HepG2 (cell line): Measurements from ENCODE around the gene NPBWR2. TPM values are rescaled to one million over a fixed set of nuclear protein-coding genes. Genes with fewer than 3 reads are reported as not detected.

Experiments
- GATA4 ChIP-seq: sonication (generic); IDR thresholded peaks from 2 replicates; pipeline ENCODE4 v1.6.1; 2016; ENCODE audit warnings: antibody characterized with exemption, low read depth, borderline replicate concordance
- JARID2 ChIP-seq: sonication (generic); formaldehyde crosslinking; IDR thresholded peaks from 2 replicates; pipeline ENCODE4 v1.8.1; 2023; ENCODE audit warnings: missing genetic modification reagents, inconsistent platforms; ENCODE audit not compliant: insufficient replicate concordance
- JDP2 ChIP-seq: sonication (generic); formaldehyde crosslinking; IDR thresholded peaks from 2 replicates; pipeline ENCODE4 v1.8.1; 2022; ENCODE audit warnings: missing genetic modification reagents, borderline replicate concordance
- LCORL ChIP-seq, 2 experiments: fragments of 450-650 bp in 1 of 2; sonication (generic) in 1 of 2; formaldehyde crosslinking in 1 of 2; IDR thresholded peaks; 2 replicates each; pipeline versions ENCODE4 v1.5.0 to v1.6.1; 2017 to 2020; ENCODE audit warnings: antibody characterized with exemption in 1 of 2, missing genetic modification reagents in 1 of 2
- MATR3 ChIP-seq: sonication (generic); formaldehyde crosslinking; IDR thresholded peaks from 2 replicates; pipeline ENCODE4 v1.4.0; 2020; ENCODE audit warnings: missing genetic modification reagents
- MXD3 ChIP-seq: IDR thresholded peaks from 2 replicates; pipeline ENCODE4 v1.6.1; 2016; ENCODE audit warnings: mild to moderate bottlenecking, missing biosample characterization, missing genetic modification reagents
- REPIN1 ChIP-seq: sonication (generic); formaldehyde crosslinking; IDR thresholded peaks from 2 replicates; pipeline ENCODE4 v1.8.0; 2022; ENCODE audit warnings: missing genetic modification reagents, low read depth, mild to moderate bottlenecking, borderline replicate concordance
- RNF2 ChIP-seq: fragments of 450-650 bp; conservative IDR thresholded peaks from 2 replicates; pipeline ENCODE4 v1.6.1; 2016; ENCODE audit warnings: low read depth
- SAFB2 ChIP-seq: sonication (generic); formaldehyde crosslinking; IDR thresholded peaks from 2 replicates; pipeline ENCODE4 v1.5.1; 2020; ENCODE audit warnings: missing genetic modification reagents, low read depth, mild to moderate bottlenecking, borderline replicate concordance
- ZBTB38 ChIP-seq: sonication (generic); formaldehyde crosslinking; IDR thresholded peaks from 2 replicates; pipeline ENCODE4 v1.5.1; 2020; ENCODE audit warnings: mild to moderate bottlenecking, missing genetic modification reagents
- ZBTB39 ChIP-seq: sonication (generic); formaldehyde crosslinking; IDR thresholded peaks from 2 replicates; pipeline ENCODE4 v1.5.0; 2020; ENCODE audit warnings: missing genetic modification reagents
- ZNF160 ChIP-seq: sonication (generic); formaldehyde crosslinking; IDR thresholded peaks from 2 replicates; pipeline ENCODE4 v1.8.0; 2022; ENCODE audit warnings: mild to moderate bottlenecking, inconsistent platforms, missing genetic modification reagents
- ZNF75D ChIP-seq: sonication (generic); formaldehyde crosslinking; IDR thresholded peaks from 2 replicates; pipeline ENCODE4 v1.8.1; 2023; ENCODE audit warnings: missing genetic modification reagents, mild to moderate bottlenecking, borderline replicate concordance
- ZNF766 ChIP-seq: sonication (generic); formaldehyde crosslinking; IDR thresholded peaks from 2 replicates; pipeline ENCODE4 v1.5.0; 2020; ENCODE audit warnings: missing genetic modification reagents, borderline replicate concordance
- ZNF883 ChIP-seq: sonication (generic); formaldehyde crosslinking; IDR thresholded peaks from 2 replicates; pipeline ENCODE4 v1.5.1; 2020; ENCODE audit warnings: mild to moderate bottlenecking, missing genetic modification reagents; ENCODE audit errors: not compliant biosample characterization
- ZSCAN31 ChIP-seq: sonication (generic); formaldehyde crosslinking; IDR thresholded peaks from 2 replicates; pipeline ENCODE4 v1.5.0; 2020; ENCODE audit warnings: low read depth, mild to moderate bottlenecking, missing genetic modification reagents
- polyA plus RNA-seq, 8 experiments: library from polyadenylated mRNA; depleted of rRNA in 3 of 8; stranded (reverse) in 7 of 8; unstranded in 1 of 8; fragments of >200 nt; fragmentation: Illumina TruSeq in 4 of 8; extraction: Trizol in 4 of 8; gene quantifications; 2 replicates each; pipeline versions ENCODE4 v1.2.1 to v1.2.3, GENCODE V29; 2011 to 2016; ENCODE audit warnings: low read depth in 4 of 8, missing spikeins in 1 of 8, mixed read lengths in 1 of 8; ENCODE audit not compliant: insufficient read depth in 1 of 8
- total RNA-seq, 5 experiments: library from RNA; depleted of rRNA; stranded (reverse); fragments of >200 nt; fragmentation: Illumina TruSeq; extraction: Trizol; gene quantifications; 2 replicates each; pipeline ENCODE4 v1.2.3, GENCODE V29; 2016; ENCODE audit warnings: low read depth in 1 of 5
- TF ChIP-seq, protein P1 (sequence below): IDR thresholded peaks from 2 replicates; pipeline ENCODE4 v1.4.0; 2020; ENCODE audit warnings: mild to moderate bottlenecking, missing genetic modification reagents
- TF ChIP-seq, protein P2 (sequence below): sonication (generic); formaldehyde crosslinking; IDR thresholded peaks from 2 replicates; pipeline ENCODE4 v1.4.0; 2020; ENCODE audit warnings: mild to moderate bottlenecking, missing genetic modification reagents

NPBWR2 gene
- total and polyA plus RNA-seq, 2 of the 13 experiments (the other 11 are each of a cell fraction or from before 2014, with no cell fraction given) = not detected

DNA sequence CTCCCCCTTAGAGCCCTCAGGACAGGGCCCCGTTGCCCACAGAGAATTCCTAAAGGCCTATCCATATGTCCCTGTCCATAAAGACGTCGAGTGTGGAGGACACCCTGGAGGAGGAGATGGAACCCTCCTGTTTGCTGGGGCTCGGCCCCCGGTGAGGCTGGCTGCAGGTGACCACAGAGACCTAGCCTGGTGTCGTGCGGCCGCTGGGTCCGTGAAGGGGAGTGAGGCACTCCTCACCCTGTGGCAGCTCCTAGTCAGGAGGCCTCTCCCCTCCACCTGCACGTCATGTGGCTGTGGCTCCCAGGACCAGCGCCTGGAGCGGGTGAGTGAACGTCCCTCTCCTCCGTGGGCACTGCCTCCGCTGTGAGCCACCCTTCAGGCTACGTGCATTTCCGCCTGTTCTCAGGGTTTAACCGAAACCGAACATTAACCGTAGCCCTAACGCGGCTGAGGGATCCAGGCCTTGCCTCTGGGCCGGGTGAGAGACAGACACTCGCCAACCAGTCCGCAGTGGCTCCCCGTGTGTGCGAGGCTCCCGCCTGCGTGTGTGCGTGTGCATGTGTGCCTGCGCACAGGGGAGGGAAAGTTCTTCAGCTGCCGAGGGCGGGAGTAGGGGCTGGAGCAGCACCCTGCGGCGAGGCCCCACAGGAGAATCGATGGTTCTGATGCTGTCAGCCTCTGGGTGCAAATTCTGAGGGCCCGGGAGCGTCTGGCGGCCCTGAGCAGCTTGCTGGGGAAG is 50.3 kb downstream of the NPBWR2 start (continued):
- TF ChIP-seq JDP2 (CRISPR knock-in tag) = no peak
- TF ChIP-seq LCORL (IDR thresholded peaks at IDR 0.05) = no peak
- TF ChIP-seq LCORL (CRISPR knock-in tag; IDR thresholded peaks at IDR 0.05) = no peak; the same call in 1 of the 2 replicates
- TF ChIP-seq SAFB2 = peak; percentile 45; the same call in 1 of the 2 replicates
- TF ChIP-seq MATR3 = no peak
- TF ChIP-seq ZNF883 (CRISPR knock-in tag) = peak; percentile 12
- no peak for TF ChIP-seq ZBTB39 (CRISPR knock-in tag)
- TF ChIP-seq ZNF75D (CRISPR knock-in tag) = no peak
- peak; percentile 64; the same call in 1 of the 2 replicates for TF ChIP-seq MXD3 (CRISPR knock-in tag)
- peak; percentile 45; the same call in 1 of the 2 replicates for TF ChIP-seq ZNF160
- TF ChIP-seq, protein P1, sequence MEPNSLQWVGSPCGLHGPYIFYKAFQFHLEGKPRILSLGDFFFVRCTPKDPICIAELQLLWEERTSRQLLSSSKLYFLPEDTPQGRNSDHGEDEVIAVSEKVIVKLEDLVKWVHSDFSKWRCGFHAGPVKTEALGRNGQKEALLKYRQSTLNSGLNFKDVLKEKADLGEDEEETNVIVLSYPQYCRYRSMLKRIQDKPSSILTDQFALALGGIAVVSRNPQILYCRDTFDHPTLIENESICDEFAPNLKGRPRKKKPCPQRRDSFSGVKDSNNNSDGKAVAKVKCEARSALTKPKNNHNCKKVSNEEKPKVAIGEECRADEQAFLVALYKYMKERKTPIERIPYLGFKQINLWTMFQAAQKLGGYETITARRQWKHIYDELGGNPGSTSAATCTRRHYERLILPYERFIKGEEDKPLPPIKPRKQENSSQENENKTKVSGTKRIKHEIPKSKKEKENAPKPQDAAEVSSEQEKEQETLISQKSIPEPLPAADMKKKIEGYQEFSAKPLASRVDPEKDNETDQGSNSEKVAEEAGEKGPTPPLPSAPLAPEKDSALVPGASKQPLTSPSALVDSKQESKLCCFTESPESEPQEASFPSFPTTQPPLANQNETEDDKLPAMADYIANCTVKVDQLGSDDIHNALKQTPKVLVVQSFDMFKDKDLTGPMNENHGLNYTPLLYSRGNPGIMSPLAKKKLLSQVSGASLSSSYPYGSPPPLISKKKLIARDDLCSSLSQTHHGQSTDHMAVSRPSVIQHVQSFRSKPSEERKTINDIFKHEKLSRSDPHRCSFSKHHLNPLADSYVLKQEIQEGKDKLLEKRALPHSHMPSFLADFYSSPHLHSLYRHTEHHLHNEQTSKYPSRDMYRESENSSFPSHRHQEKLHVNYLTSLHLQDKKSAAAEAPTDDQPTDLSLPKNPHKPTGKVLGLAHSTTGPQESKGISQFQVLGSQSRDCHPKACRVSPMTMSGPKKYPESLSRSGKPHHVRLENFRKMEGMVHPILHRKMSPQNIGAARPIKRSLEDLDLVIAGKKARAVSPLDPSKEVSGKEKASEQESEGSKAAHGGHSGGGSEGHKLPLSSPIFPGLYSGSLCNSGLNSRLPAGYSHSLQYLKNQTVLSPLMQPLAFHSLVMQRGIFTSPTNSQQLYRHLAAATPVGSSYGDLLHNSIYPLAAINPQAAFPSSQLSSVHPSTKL = no peak
- TF ChIP-seq RNF2 = no peak; the same call in 1 of the 2 replicates
- peak; percentile 100 for TF ChIP-seq ZBTB38 (CRISPR knock-in tag)
- TF ChIP-seq, protein P2, sequence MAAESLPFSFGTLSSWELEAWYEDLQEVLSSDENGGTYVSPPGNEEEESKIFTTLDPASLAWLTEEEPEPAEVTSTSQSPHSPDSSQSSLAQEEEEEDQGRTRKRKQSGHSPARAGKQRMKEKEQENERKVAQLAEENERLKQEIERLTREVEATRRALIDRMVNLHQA (CRISPR knock-in tag) = no peak
- TF ChIP-seq ZSCAN31 (CRISPR knock-in tag) = no peak; the same call in 1 of the 2 replicates
- TF ChIP-seq GATA4 = no peak
- no peak for TF ChIP-seq JARID2 (CRISPR knock-in tag)
- no peak for TF ChIP-seq REPIN1 (CRISPR knock-in tag)
- no peak for TF ChIP-seq ZNF766
